ENCODE results near the gene TOMM34. TPM values are rescaled to one million over a fixed set of nuclear protein-coding genes. Genes with fewer than 3 reads are reported as not detected.
A peak's percentile ranks its signal among the peaks of the same experiment; 100 is the strongest.

Gene TOMM34
- total and polyA plus RNA-seq, 2 of the 13 experiments (the other 11 are each of a cell fraction or from before 2014, with no cell fraction given), result 36.2 to 52.0 TPM

DNA sequence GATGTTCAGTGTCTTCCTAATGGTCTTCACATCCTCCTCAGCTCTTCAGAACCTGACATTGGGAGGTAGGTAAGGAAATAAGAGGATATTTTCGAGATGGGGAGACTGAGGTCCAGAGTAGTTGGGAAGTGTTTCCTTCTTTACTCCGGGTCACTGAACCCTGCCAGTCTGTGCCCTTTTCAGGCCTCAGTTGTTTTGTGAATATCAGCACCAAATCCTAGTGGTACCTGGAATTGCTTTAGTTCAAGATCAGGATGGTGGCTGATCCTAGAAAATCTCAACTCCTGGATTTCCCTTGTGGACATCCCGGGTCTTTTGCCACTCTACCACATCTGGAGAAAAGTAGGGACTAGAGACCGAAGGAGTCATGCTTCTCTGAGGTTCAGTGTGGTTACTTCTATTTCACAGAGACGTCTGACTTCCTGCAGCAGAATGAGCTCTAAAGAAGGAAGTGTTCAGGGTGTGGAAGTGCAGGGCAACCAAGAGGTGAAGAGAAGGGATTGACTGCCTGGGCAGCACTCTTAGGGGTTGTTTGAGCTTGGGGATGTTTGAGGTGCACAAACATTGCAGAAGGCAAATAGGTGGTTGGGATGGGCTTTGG is 7.1 kb upstream of the TOMM34 start (continued):
- TF ChIP-seq, protein P1, sequence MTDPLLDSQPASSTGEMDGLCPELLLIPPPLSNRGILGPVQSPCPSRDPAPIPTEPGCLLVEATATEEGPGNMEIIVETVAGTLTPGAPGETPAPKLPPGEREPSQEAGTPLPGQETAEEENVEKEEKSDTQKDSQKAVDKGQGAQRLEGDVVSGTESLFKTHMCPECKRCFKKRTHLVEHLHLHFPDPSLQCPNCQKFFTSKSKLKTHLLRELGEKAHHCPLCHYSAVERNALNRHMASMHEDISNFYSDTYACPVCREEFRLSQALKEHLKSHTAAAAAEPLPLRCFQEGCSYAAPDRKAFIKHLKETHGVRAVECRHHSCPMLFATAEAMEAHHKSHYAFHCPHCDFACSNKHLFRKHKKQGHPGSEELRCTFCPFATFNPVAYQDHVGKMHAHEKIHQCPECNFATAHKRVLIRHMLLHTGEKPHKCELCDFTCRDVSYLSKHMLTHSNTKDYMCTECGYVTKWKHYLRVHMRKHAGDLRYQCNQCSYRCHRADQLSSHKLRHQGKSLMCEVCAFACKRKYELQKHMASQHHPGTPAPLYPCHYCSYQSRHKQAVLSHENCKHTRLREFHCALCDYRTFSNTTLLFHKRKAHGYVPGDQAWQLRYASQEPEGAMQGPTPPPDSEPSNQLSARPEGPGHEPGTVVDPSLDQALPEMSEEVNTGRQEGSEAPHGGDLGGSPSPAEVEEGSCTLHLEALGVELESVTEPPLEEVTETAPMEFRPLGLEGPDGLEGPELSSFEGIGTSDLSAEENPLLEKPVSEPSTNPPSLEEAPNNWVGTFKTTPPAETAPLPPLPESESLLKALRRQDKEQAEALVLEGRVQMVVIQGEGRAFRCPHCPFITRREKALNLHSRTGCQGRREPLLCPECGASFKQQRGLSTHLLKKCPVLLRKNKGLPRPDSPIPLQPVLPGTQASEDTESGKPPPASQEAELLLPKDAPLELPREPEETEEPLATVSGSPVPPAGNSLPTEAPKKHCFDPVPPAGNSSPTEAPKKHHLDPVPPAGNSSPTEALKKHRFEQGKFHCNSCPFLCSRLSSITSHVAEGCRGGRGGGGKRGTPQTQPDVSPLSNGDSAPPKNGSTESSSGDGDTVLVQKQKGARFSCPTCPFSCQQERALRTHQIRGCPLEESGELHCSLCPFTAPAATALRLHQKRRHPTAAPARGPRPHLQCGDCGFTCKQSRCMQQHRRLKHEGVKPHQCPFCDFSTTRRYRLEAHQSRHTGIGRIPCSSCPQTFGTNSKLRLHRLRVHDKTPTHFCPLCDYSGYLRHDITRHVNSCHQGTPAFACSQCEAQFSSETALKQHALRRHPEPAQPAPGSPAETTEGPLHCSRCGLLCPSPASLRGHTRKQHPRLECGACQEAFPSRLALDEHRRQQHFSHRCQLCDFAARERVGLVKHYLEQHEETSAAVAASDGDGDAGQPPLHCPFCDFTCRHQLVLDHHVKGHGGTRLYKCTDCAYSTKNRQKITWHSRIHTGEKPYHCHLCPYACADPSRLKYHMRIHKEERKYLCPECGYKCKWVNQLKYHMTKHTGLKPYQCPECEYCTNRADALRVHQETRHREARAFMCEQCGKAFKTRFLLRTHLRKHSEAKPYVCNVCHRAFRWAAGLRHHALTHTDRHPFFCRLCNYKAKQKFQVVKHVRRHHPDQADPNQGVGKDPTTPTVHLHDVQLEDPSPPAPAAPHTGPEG (CRISPR knock-in tag; IDR thresholded peaks at IDR 0.05), result no peak
- no peak for TF ChIP-seq NFIB (CRISPR knock-in tag; IDR thresholded peaks at IDR 0.05; ENCODE audit: borderline replicate concordance)
- TF ChIP-seq ZNF256 (CRISPR knock-in tag; conservative IDR thresholded peaks at IDR 0.05), result no peak
- TF ChIP-seq ZNF235 (CRISPR knock-in tag; IDR thresholded peaks at IDR 0.05; ENCODE audit: borderline replicate concordance), result no peak
- TF ChIP-seq DNMT1 (CRISPR knock-in tag; IDR thresholded peaks at IDR 0.05), result no peak
- no peak for TF ChIP-seq PCBP2 (optimal IDR thresholded peaks at IDR 0.05; ENCODE audit: low read depth, low read length, poor library complexity, severe bottlenecking)
- TF ChIP-seq JUND (CRISPR knock-in tag; IDR thresholded peaks at IDR 0.05), result no peak
- no peak for TF ChIP-seq FOXK2 (IDR thresholded peaks at IDR 0.05)
- TF ChIP-seq ZNF354B (CRISPR knock-in tag; IDR thresholded peaks at IDR 0.05), result peak; percentile 95; the same call in 1 of the 2 replicates
- TF ChIP-seq, protein P2, sequence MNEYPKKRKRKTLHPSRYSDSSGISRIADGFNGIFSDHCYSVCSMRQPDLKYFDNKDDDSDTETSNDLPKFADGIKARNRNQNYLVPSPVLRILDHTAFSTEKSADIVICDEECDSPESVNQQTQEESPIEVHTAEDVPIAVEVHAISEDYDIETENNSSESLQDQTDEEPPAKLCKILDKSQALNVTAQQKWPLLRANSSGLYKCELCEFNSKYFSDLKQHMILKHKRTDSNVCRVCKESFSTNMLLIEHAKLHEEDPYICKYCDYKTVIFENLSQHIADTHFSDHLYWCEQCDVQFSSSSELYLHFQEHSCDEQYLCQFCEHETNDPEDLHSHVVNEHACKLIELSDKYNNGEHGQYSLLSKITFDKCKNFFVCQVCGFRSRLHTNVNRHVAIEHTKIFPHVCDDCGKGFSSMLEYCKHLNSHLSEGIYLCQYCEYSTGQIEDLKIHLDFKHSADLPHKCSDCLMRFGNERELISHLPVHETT (CRISPR knock-in tag; conservative IDR thresholded peaks at IDR 0.05), result no peak
- TF ChIP-seq IKZF4 (CRISPR knock-in tag; IDR thresholded peaks at IDR 0.05; ENCODE audit: borderline replicate concordance, low read depth, not compliant biosample characterization), result no peak
- TF ChIP-seq TEAD3 (CRISPR knock-in tag; optimal IDR thresholded peaks at IDR 0.05; ENCODE audit: borderline replicate concordance), result peak; percentile 16
- TF ChIP-seq, protein P3, sequence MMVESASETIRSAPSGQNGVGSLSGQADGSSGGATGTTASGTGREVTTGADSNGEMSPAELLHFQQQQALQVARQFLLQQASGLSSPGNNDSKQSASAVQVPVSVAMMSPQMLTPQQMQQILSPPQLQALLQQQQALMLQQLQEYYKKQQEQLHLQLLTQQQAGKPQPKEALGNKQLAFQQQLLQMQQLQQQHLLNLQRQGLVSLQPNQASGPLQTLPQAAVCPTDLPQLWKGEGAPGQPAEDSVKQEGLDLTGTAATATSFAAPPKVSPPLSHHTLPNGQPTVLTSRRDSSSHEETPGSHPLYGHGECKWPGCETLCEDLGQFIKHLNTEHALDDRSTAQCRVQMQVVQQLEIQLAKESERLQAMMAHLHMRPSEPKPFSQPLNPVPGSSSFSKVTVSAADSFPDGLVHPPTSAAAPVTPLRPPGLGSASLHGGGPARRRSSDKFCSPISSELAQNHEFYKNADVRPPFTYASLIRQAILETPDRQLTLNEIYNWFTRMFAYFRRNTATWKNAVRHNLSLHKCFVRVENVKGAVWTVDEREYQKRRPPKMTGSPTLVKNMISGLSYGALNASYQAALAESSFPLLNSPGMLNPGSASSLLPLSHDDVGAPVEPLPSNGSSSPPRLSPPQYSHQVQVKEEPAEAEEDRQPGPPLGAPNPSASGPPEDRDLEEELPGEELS (CRISPR knock-in tag; IDR thresholded peaks at IDR 0.05), result peak; percentile 23; the same call in 1 of the 2 replicates
- 0 out of 2 replicates have a peak, but pooled peaks have one; percentile 10 for TF ChIP-seq ZBTB7B (CRISPR knock-in tag; IDR thresholded peaks at IDR 0.05)
- TF ChIP-seq SIX1 (CRISPR knock-in tag; IDR thresholded peaks at IDR 0.05; ENCODE audit: borderline replicate concordance), result no peak
- TF ChIP-seq ZFY (CRISPR knock-in tag; IDR thresholded peaks at IDR 0.05), result no peak
- TF ChIP-seq NCOA5 (CRISPR knock-in tag; IDR thresholded peaks at IDR 0.05), result no peak
- 0 out of 2 replicates have a peak, but pooled peaks have one; percentile 2 for TF ChIP-seq ZNF773 (CRISPR knock-in tag; IDR thresholded peaks at IDR 0.05; ENCODE audit: borderline replicate concordance)
- TF ChIP-seq, protein P4, sequence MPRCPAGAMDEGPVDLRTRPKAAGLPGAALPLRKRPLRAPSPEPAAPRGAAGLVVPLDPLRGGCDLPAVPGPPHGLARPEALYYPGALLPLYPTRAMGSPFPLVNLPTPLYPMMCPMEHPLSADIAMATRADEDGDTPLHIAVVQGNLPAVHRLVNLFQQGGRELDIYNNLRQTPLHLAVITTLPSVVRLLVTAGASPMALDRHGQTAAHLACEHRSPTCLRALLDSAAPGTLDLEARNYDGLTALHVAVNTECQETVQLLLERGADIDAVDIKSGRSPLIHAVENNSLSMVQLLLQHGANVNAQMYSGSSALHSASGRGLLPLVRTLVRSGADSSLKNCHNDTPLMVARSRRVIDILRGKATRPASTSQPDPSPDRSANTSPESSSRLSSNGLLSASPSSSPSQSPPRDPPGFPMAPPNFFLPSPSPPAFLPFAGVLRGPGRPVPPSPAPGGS (CRISPR knock-in tag; IDR thresholded peaks at IDR 0.05), result no peak
